Raji (cell line): ENCODE data around the gene FCGR3A.
"Not testable (repeated sequence)": the region's sequence is repeated elsewhere in the genome, so short reads cannot be mapped to it uniquely, and the experiment has no call there.

Experiments
- POLR2A ChIP-seq: IDR thresholded peaks from 2 replicates; pipeline ENCODE4 v1.6.1; 2011; ENCODE audit warnings: low read depth, low read length, control low read depth; ENCODE audit not compliant: insufficient read depth

Gene FCGR3A

DNA sequence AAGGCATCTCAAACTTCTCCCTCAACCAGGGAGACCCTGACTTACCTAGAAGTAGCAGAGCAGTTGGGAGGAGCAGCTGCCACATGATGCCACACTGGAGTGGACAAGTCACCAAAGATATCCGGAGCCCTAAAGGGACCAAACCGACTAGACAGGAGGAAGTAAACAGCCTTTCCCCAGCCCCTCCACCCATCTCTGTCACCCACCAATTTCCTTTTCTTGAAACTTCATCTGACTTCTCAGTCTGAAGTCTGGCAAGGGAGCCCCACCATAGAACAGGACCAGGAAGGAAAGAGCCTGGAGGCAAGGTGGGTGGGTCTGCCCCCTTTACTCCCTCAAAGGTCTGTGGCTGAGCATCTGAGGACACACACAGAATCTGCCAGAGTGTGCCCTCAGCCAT, at the start of gene FCGR3A:
Gene FCGR3A (minus strand): TSS at position 167 of the 400 bp plus-strand sequence. CDS start 82 bp downstream, at position 85.
- TF ChIP-seq POLR2A, result no peak

DNA sequence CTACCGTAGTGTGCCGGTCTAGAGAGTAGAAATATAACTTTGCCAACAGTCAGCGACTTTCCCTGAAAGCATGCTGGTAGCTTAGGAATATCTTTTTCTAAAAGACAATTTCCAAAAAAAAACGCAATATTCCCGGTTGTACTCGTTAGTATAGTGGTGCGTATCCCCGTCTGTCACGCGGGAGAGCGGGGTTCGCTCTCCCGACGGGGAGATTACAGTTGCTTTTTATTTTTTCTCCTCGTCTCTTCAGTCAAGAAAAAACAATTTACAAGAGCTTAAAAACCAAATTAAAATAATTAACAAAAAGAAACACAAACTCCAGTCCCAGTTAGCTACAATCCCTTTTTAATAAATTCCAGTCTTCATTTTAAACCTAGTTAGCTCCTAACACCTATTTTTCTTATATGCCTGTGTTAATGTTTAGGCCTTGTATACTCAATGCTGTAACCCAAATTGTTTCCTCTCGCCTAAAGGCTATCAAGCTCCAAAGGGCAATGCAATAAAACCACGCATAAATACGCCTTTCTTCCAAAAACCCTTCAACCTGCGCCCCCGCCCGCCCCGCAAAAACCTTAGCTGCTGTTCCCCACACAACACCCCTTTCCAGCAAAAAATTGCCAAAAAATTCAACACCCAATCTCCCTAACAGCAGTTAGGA, 17.5 kb downstream of the FCGR3A start:
- no peak for TF ChIP-seq POLR2A

DNA sequence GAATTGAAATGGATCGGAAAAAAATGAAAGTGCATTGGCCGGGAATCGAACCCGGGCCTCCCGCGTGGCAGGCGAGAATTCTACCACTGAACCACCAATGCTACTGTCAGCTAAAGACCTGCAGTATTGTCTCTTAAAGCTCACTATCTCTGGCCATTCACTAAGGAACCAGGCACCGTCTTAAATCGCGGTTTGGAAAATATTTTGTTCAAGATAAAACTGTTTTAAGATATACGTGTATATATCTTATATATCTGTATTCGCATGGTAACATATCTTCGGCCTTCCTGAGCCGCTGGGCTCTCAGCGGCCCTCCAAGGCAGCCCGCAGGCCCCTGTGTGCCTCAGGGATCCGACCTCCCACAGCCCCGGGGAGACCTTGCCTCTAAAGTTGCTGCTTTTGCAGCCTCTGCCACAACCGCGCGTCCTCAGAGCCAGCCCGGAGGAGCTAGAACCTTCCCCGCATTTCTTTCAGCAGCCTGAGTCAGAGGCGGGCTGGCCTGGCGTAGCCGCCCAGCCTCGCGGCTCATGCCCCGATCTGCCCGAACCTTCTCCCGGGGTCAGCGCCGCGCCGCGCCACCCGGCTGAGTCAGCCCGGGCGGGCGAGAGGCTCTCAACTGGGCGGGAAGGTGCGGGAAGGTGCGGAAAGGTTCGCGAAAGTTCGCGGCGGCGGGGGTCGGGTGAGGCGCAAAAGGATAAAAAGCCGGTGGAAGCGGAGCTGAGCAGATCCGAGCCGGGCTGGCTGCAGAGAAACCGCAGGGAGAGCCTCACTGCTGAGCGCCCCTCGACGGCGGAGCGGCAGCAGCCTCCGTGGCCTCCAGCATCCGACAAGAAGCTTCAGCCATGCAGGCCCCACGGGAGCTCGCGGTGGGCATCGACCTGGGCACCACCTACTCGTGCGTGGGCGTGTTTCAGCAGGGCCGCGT, 25.5 kb downstream of the FCGR3A start, which contains the start of gene HSPA6:
Gene HSPA6 (plus strand): TSS at position 724 of the 925 bp plus-strand sequence. CDS start 119 bp downstream, at position 843.
- not testable (repeated sequence) for TF ChIP-seq POLR2A

DNA sequence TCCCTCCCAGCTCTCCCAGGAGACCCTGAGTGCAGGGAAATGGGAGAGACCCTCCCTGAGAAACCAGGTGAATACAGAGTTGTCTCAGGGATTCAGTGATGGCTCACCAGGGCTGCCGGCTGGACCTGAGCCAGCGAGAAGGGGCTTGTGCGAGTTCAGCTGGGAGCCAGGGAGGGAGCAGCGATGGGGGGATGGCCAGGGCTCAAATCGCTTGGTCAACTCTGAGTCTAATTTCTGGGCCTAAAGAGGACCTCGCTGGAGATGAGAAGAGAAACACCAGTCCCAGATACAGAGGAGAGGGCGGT, 37.9 kb downstream of the FCGR3A start:
- TF ChIP-seq POLR2A, result no peak

DNA sequence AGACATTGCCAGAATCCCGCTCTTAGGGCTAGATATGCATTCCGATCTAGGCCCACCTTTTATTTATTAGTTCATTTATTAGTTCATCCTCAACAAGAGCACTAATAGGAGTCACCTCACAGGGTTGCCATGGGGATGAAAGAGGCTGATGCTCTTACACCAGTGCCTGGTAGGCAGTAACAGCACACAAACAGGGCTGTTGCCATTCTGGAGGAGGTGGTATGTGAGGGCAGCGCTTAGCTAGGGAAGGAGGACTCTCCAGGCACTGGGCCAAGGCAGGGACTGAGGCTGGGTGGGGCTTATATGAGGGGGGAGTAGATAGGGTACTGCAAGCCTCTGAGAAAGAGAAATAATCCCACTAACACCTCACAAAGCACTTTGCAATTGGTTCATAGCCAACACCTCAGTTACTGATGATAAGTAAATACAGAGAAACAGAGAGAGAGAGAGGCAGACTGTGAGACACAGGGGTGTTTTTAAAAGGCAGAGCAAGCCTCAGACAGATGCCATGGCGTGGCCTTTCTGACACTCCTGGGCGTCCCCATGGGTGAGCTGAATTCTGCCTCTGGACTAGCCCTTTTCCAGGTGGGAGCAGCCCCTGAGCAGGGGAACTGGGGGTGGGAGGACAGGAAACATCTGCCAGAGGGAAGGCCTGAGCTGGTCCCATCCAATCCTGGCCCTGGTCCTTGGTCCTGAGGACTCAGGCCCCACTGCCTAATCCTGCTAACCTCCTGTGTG, 38.4 kb downstream of the FCGR3A start:
- no peak for TF ChIP-seq POLR2A

DNA sequence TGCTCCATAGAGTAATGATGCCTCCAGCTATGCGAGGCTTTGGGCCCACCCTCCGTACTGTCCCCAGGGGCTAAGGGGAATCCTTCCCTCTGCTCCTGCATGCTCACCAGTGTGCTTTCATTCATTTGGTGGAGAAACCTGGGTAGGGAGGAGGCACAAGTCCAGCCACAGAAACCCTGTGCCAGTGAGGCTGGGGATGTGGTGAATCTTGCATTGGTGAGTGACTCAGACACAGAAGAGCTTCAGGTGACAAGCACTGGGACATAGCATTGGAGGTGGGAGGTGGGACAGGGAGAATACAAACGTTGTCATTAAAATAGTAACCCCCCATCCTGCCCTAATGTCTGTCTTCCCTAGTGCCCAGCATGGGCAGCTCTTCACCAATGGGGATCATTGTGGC, 39.1 kb downstream of the FCGR3A start:
- no peak for TF ChIP-seq POLR2A

DNA sequence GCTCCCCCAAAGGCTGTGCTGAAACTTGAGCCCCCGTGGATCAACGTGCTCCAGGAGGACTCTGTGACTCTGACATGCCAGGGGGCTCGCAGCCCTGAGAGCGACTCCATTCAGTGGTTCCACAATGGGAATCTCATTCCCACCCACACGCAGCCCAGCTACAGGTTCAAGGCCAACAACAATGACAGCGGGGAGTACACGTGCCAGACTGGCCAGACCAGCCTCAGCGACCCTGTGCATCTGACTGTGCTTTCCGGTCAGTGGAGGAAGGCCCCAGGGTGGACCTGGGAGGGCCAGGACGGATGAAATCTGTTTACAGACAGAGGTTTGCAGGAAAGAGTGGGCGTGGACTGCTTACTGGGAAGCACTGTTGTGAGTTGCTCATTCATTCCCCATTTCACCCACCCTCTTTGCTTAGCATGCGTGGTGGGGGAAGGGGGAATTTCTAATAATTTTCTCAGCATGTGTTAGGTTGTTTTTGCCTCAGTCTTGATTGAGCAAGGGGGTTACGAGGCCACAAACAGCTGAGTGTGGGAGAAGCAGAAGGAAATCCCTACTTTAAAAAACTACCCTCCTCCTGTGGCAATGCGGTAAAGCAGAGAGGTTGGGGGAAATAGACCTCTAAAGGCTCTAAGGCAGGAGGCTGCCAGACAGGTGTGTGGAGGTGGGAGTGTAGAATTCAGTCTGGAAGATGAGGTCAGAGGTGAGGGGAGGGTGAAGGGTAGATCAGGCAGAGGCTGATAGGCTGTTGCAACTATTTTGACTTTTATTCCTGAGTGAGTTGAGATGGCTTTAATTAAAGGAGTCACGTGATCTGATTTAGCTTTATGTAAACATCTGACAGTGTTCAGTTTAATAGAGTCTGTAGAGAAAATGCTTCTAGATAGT, 43.0 kb downstream of the FCGR3A start:
- TF ChIP-seq POLR2A, result no peak

DNA sequence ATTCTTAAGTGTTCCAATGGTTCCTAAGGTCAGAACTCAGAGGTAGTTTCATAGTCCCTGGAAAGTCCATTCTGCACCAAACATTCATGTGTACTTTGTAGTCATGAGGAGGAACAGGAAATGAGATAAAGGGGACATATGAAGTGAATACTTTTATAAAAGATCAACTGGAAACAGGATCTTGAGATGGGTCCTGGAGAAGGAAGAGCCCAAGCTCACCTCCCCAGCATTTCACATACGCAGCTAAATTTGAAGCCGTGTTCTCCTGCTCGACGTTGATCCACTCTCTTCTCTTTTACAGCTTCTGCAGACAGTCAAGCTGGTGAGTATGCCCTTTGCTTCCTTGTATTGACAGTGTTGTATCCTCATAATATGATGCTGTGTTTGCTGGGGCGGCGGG, 43.9 kb downstream of the FCGR3A start:
- no peak for TF ChIP-seq POLR2A

DNA sequence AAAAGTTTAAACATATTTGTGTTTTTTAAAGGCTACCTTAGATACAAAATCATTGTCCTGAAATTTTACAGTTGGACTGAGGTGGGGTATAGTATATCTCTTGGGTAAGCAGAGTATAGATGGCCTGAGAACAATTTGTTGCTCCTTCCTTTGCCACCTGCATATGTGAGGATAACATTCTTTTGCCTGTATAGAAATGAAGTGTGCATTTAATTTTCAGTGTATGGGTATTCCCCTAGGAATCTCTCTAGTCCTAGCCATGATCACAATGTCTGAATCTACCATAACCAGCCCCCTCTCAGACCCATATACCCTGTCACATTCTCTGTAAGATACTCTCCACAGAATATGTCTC, 46.2 kb downstream of the FCGR3A start:
- TF ChIP-seq POLR2A, result no peak

DNA sequence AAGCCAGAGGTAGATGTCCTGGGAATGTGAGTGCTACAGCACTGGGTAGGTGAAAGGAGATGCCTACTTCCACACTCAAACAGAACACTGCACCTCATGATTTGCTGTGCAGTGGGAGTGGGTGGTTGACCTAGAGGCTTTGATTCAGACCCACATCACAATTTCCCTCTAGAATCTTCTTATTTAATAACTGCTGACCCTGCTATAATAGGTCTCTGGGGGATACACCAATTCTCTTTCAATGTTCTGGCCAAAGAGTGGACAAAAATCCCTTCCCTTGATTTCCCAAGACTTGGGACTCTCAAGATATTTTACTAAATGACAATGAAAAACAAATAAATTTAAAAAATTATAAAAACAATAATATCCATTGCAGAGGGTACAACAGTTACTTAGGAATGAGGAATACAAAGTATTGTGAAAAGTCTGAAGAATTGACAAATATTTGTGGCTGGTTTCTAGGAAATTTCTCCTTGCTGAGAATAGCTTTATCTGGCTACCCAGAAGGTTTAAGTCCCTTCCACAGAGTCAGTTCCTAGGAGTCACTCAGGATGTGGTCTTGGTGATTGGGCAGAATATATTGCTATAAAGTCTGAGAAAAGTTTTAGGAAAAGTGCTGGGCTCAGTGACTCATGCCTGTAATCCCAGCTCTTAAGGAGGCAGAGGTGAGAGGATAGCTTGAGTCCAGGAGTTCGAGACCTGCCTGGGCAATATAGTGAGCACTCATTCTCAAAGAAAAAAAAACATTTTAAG, 46.8 kb downstream of the FCGR3A start:
- TF ChIP-seq POLR2A, result no peak

DNA sequence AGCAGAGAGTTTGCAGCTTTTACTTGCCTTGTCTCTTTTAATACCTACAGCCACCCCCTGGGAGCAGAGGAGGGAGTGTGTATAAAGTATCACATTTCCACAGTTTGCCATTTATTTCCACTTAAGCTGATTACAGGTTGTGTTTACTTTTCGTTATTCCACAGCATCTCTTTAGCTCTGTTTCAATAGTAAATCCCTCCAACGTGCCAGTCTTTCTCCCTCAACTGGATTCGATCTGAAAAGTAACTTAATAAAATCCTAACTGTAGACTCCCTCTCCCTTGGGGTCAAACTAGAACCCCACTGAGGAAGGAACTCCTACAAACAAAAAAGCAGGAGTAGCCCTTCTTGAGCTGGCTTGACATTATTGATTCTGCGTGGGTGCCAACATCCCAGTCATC, 47.4 kb downstream of the FCGR3A start:
- no peak for TF ChIP-seq POLR2A

DNA sequence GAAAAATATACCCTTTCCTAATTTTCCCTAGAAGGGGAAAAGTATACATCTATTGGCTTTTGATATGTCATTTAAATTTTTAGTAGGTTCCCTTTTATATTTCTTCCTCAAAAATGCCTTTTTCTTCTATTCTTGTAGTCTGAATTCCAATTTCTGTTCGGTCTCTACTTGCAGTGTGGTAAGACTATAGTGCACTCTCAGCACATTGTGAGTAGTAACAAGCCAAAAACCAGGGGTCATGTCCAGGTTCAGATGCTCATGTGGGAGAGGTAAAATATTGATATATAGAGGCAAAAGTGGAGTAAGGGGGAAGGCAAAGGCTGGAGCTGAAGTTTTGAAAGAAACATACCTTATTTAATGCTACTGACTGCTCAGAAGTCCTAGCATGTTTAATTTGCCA, 48.4 kb downstream of the FCGR3A start:
- no peak for TF ChIP-seq POLR2A

DNA sequence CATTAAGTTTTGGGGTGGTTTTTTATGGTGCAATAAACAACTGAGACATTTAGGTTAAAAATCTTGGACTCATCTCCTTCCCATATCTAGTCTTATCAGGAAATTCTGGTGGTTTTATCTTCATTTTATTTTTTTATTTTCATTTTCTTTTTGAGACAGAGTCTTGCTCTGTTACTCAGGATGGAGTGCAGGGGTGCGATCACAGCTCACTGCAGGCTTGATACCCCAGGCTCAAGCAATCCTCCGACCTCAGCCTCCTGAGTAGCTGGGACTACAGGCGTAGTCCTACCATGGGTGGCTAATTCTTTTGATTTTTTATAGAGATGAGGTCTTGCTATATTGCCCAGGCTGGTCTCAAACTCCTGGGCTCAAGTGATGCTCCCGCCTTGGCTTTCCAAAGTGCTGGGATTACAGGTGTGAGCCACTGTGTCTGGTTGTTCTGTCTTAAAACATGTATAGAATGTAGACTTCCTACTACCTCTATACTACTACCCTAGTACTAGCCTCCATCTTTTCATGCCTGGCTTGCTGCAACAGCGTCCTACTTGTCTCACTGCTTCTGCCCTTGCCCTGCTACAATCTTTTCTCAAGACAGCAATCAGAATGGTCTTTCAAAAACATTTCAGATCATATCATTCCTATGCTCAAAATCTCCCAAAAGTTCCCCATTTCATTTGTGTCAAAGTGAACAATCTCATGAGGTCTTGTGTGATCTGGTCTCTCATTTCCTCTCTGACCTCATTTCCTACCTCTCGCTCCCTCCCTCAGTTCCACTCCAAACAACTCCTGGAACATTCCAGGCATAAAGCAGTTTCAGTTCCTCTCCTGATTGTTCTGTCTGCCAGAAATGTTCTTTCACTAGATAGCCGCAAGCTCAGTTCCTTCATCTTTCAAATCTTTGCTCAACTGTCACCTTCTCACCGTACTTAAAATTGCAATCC, 50.2 kb downstream of the FCGR3A start:
- no peak for TF ChIP-seq POLR2A

DNA sequence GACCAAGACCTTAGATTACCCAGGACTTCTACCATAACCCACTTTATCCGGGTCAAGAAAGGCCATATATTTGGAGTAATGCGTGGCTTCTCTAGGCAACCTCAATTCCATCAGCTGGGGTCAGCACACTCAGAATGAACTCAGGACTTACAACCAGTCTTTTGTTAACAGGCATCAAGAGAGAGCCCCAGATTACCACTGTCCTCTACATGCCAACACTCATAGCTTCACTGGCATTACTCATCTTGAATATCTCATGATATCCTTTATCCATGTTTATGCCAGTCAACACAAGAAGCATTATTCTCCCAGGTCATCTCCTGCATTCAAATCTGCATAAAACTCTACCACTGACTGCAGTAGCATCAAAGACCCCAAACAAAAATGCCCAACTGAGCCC, 51.0 kb downstream of the FCGR3A start:
- TF ChIP-seq POLR2A, result no peak

DNA sequence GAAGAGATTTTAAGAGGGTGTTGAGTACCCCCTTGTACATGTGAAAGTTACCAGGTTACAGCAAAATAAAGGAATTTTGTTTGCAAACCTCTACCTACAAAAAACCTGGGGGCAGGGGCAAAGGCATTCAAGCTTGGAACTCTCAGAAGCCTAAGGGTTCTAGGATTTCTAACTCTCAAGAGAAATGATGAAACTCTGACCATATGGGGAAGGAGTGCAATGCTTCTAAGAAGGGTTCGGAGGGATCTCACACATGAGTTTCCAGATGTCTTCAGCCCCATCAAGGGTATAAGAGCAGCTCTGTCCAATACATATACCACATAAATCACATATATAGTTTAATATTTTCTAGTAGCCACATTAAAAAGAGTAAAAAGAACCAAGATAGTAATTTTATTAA, 51.7 kb downstream of the FCGR3A start:
- no peak for TF ChIP-seq POLR2A
